Measurements from ENCODE around the gene PLCD1.

The PLCD1 gene

GRCh38 chr3:38016847-38017444 is 12.5 kb downstream of the PLCD1 start:
- no peak for DNase-seq (ENCODE audit: low read depth in 2 of 2)

- DNase-seq (ENCODE audit: low read depth in 2 of 2), result no peak
These were observed 13.0 kb downstream of the PLCD1 start for GRCh38 chr3:38016410-38016809.

- no peak for DNase-seq (ENCODE audit: low read depth in 2 of 2)
These were observed 13.5 kb downstream of the PLCD1 start for GRCh38 chr3:38015984-38016383.

- DNase-seq (ENCODE audit: low read depth in 2 of 2), result no peak
These were observed 14.0 kb downstream of the PLCD1 start for GRCh38 chr3:38015485-38015884.

- no peak for DNase-seq (ENCODE audit: low read depth in 2 of 2)
These were observed 18.3 kb downstream of the PLCD1 start for GRCh38 chr3:38011111-38011510.

GRCh38 chr3:38009807-38010591 is 19.4 kb downstream of the PLCD1 start:
- no peak for DNase-seq (ENCODE audit: low read depth in 2 of 2)

GRCh38 chr3:38008971-38009580 is 20.4 kb downstream of the PLCD1 start:
- no peak for DNase-seq (ENCODE audit: low read depth in 2 of 2)

GRCh38 chr3:38008191-38008701 is 21.2 kb downstream of the PLCD1 start:
- no peak for DNase-seq (ENCODE audit: low read depth in 2 of 2)

- DNase-seq (ENCODE audit: low read depth in 2 of 2), result no peak
These were observed 21.7 kb downstream of the PLCD1 start for GRCh38 chr3:38007754-38008090.

- DNase-seq (ENCODE audit: low read depth in 2 of 2), result no peak
These were observed 22.9 kb downstream of the PLCD1 start for GRCh38 chr3:38006445-38006995.

- DNase-seq (ENCODE audit: low read depth in 2 of 2), result no peak
These were observed 23.4 kb downstream of the PLCD1 start for GRCh38 chr3:38006031-38006430.

GRCh38 chr3:38005076-38006020 is 24.1 kb downstream of the PLCD1 start:
- DNase-seq (ENCODE audit: low read depth in 2 of 2), result no peak

- DNase-seq (ENCODE audit: low read depth in 2 of 2), result peak; percentile 20 to 41
These were observed 24.9 kb downstream of the PLCD1 start for GRCh38 chr3:38004415-38005075.

- DNase-seq (ENCODE audit: low read depth in 2 of 2), result no peak
These were observed 25.5 kb downstream of the PLCD1 start for GRCh38 chr3:38003817-38004414.

GRCh38 chr3:38003371-38003816 is 26.0 kb downstream of the PLCD1 start:
- peak; percentile 22 to 40 for DNase-seq (ENCODE audit: low read depth in 2 of 2)

- DNase-seq (ENCODE audit: low read depth in 2 of 2), result no peak
These were observed 26.5 kb downstream of the PLCD1 start for GRCh38 chr3:38002940-38003339.

- DNase-seq (ENCODE audit: low read depth in 2 of 2), result no peak
These were observed 27.1 kb downstream of the PLCD1 start for GRCh38 chr3:38002291-38002876.

- DNase-seq (ENCODE audit: low read depth in 2 of 2), result no peak
These were observed 27.9 kb downstream of the PLCD1 start for GRCh38 chr3:38001456-38002081.

- no peak for DNase-seq (ENCODE audit: low read depth in 2 of 2)
These were observed 28.4 kb downstream of the PLCD1 start for GRCh38 chr3:38000965-38001455.

Data from stimulated activated CD8-positive, alpha-beta memory T cell treated with anti-CD3 and anti-CD28 coated beads, Interleukin-2, amount 100 ng/mL, for 1 hour (primary cell).